GM18868 (cell line): ENCODE results near the gene VIPR2.
"Not testable (repeated sequence)": the region's sequence is repeated elsewhere in the genome, so short reads cannot be mapped to it uniquely, and the experiment has no call there.

Experiments used
- ATAC-seq: cut with Tn5 transposase; IDR thresholded peaks from one replicate; pipeline ENCODE4 v1.9.1; 2021; ENCODE audit warnings: mild to moderate bottlenecking, moderate library complexity; ENCODE audit not compliant: unreplicated experiment

VIPR2 gene

DNA sequence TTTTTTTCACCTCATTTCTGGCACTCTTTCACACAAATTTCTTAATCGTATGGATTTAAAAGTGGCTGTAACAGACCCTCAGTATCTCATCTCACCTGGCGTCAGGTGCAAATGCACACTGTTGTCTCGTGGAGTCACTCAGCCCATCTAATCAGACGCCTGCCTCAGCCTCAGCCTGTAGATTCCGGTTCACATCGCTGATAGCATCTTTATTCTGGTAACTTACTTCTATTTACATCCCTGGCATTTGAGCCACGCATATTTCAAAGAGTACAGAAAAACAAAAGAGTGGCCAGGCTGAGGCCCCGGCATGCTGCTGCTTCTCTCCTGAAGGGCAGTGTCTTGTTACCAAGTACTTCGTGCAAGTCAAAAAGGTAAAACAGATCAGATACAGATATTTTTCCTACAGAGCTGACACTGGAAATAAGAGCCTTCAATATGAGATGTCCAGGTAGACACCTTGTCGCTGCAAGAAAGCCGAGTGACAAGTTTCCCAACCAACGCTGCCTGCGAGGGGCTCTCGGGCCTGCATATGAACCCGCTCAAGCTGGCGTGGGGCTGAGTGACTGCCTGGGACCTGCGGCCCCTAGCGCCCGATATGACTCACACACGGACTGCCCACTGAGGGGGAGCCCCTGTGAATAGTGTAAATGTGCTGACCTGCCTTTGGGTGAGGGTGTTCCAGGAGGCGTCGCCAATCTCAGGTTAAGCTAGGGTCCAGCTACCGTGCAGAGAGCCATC lies 4.3 kb downstream of the VIPR2 start:
- no peak for ATAC-seq

DNA sequence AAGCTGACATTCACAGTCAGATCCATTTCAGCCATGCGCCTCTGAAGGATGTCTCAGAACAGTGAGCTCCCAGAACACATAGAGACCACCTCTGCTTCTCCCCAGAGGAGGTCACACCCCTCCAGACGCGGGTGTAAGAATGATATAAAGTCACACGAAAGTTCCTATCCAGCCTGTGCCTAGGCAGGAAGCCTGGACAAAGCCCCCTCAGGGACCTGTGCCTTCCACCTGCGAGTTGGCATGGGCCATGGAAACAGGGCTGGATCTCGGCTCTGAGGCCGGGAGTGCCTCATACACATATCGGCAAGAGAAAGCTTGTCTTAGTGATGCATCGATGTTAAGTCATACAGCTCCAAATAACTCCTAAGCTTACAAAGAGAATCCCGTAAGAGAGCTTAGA lies 5.0 kb downstream of the VIPR2 start:
- no peak for ATAC-seq

DNA sequence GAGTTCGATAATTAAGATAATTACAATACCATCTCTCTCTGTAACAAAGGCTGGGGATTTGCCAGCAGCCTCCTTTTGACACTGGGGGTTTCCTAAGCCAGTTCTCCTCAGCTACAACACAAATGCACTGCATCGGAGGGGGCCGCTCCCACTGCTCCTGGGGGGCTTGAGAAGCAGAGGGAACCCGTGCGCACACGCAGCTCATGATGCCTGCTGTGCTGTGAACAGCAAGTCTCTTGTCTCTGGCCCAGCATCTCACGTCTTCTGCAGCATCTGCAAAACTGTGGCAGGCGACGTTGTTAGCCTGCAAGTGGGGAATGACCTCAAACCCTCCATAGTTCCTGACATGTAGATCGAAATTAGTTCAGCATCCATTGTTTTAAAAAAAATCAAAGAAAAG lies 5.5 kb downstream of the VIPR2 start:
- ATAC-seq = no peak

DNA sequence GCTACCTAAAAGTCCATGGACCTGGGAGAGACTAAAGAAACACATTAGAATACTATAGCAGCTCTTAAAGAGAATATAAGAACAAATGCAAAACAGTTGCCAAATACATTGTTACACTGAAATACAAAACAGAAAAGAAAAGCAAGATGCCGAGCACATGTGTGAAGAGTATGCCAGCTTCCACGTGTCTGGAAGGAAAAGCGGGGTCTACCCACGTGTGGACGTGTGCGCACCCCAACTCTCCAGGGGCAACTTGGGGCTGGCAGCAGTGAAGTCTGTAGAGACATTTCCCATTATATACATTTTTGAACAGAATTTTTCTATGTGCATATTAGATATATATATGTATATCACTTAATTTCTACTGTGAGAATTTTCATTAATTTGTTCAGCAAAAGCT lies 6.2 kb downstream of the VIPR2 start:
- ATAC-seq = no peak

DNA sequence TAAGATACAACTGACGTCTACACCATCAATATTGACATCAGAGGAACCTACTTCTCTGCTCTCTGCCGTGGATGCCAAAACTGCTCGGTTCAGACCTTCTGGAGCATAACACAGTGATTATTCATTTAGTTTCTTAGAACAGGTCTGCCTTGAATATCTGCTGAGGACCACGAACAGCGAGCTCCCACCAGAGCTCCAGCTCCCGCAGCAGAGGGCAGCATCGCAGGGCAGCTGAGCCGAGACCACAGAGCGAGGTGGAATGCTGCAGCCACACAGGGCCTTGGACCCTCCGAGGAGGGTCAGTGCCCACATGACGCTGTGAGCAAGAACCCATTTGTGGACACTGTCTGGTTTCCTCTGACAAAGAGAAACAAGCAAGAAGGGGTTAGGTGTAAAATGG lies 6.8 kb downstream of the VIPR2 start:
- no peak for ATAC-seq

DNA sequence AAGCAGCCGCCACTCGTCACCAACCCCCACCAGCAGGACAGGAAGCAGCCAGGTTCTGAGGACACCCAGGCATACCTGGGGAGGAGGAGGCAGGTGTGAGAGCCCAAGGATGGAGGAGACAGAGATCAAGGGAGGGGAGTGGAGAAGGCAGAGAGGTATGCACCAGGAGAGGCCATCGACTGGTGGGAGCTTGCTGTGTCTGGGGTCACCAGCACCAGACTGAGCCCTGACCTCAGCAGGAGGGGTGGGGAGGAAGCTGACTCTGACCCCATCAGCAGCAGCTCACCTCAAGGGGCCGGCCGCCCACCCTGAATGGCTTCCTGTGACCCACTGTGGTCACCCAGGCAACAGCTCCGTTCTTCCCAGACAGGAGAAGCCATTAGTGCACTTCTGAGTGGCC lies 7.8 kb downstream of the VIPR2 start:
- no peak for ATAC-seq

DNA sequence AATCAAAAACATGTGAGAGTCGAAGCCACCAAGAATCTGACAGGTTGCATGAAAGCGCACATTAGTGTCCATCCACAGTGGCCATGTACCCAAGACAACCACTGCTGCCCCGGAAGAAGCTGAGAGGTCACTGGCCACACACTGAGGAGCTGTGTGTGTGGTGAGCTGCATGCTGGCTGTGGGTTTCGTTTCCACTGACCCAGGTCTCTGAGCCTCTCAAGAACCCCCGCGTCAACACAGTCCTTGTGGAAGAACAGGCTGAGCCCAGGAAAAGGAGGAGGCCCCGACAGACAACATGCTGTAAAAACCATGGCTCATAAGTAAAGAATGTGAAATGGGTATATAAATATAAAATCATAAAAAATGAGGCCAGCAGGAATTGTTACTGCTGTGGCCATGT lies 8.2 kb downstream of the VIPR2 start:
- no peak for ATAC-seq

DNA sequence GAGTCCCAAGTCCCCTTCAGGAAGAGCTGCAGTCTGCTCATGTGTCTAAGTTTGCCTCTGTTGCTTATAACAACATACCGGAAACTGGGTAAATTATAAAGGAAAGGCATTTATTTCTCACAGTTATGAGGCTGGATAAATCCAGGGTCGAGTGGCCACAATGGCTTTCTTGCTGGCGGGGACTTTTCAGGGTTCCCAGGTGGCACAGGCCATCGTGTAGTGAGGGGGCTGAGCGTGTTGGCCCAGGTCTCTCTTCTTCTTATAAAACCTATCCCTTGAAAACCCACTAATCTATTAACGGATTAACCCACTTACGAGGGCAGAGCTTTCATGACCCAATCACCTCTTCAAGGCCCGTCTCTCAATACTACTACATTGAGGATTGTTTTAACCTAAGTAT lies 8.7 kb downstream of the VIPR2 start:
- ATAC-seq = no peak

DNA sequence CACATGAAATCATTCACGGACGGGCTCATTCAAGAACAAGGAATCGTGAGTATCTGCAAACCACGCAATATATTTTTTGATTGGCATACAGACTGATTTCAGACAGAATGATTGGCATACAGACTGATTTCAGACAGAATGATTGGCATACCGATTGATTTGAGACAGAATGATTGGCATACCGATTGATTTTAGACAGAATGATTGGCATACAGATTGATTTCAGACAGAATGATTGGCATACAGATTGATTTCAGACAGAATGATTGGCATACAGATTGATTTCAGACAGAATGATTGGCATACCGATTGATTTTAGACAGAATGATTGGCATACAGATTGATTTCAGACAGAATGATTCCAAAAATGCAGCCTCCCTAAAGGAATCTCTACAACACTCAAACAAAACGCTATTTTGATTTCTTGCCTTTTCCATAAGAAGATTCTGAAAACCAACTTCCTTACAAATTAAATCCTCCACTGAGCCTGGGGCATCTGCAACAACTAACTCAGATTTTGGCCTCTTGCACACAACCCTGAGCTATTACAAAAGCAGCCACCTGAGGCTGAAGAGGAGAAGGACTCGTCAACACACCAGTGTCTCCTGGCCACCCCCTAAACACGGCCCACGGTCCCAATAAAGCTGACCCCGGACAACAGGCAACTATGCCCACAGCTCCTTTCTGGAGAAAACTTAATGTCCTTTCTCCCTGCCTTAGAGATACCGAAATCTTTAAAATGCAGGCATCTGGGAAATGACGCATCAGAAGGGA lies 11.8 kb downstream of the VIPR2 start:
- not testable (repeated sequence) for ATAC-seq

DNA sequence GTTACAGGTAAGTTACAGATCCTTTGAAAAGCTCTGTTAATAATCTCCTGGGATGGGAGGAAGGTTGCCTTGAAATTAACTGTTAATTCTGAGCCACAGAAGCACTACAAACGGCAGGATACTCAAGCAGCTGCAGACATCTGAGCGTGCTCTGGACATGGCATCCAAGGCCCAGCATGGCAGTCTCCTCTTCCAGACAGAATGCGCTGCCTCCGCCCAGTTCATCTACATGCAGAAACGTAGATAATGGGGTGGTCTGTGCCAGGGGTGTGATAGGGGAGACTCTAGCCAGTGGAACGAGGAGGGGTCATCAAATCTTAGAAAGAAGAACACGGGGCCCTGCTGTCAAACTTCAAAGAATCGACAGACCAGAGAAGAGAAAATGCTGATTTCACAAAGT lies 13.8 kb downstream of the VIPR2 start:
- ATAC-seq = no peak

DNA sequence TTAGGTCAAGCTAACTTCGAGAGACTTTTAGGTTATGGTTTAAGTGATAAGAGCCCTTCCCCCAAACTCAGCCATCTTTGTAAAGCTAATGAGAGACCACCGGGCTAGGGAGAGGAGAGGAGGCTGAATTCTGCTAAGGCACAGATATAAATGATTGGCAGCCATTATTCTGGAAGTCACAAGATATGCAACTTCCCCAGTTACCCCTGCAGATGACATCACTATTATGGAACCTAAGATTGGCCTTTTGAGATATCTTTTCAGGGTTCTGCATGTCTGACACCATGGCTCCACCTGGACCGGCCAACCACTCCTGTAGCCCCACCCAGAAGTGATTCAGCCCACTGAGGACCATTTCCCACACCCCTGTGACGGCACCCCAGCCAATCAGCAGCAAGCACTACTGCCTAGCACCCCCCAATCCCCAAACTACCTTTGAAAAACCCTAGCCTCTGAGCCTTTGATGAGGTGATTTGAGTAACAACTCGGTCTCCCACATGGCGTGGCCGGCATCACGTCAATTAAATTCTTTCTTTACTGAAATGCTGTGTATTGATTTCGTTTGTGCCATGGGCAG lies 14.4 kb downstream of the VIPR2 start:
- ATAC-seq = no peak

DNA sequence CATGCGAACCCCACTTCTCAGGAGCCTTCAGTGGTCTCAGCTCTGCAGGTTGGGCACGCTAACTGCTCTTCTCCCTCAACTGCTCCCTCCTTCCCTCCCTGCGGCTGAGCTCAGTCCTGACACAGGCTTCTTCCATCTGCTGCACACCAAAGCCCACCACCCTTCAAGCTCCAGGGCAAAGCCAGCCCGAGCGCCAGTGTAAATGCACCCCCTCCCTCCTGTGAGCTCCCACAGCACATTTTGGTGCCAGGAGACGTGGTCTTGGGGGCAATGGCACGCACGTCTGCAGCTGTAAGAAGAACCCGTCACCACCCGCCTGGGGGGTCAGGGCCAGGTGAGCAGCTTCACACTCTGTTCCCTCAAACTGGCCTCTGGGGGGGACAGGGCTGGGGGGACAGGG lies 15.9 kb downstream of the VIPR2 start:
- ATAC-seq = no peak

DNA sequence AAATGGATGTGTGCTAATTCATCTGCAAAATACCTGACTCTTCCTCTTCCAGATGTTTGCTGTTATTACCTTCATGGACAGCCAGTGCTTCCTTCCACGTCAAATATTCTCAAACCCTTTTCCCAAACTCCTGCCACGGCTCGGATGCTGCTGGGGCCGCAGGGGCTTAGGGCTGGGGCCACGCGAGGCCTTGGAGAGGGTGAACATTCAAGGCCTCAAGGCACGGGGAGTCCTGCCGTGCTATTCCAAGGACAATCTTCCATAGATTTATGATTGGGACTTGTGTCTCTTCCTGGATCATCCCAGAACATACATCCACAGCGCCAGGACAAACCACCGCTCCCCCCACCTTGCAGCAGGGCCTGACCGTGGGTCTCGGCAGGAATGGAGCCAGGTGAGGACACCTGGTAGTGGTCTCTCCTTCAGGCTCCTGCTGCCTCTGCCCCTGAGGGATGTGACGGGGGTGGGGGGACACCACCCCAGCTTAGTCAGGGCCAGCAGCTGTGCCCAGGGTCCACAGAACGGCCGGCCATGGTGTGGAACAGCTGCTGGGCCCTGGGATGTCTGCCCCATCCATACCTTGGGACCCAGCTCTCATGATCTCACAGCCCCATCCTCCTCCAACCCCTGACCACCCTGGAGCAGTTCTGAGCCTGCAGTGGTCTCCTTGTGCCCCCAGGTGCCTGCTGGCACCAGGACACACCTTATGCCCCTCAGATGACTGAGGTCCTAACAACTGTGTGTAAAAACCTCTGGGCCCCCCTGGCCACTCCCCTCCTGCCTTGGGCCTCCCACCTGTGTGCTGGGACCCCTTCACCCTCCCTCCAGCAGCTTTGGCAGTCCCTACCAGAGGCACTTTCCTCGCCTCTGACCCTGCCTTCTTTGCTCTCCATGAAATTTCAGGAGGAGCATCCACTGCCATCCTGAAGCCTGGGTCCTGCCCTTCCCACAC lies 16.7 kb downstream of the VIPR2 start:
- ATAC-seq = no peak

DNA sequence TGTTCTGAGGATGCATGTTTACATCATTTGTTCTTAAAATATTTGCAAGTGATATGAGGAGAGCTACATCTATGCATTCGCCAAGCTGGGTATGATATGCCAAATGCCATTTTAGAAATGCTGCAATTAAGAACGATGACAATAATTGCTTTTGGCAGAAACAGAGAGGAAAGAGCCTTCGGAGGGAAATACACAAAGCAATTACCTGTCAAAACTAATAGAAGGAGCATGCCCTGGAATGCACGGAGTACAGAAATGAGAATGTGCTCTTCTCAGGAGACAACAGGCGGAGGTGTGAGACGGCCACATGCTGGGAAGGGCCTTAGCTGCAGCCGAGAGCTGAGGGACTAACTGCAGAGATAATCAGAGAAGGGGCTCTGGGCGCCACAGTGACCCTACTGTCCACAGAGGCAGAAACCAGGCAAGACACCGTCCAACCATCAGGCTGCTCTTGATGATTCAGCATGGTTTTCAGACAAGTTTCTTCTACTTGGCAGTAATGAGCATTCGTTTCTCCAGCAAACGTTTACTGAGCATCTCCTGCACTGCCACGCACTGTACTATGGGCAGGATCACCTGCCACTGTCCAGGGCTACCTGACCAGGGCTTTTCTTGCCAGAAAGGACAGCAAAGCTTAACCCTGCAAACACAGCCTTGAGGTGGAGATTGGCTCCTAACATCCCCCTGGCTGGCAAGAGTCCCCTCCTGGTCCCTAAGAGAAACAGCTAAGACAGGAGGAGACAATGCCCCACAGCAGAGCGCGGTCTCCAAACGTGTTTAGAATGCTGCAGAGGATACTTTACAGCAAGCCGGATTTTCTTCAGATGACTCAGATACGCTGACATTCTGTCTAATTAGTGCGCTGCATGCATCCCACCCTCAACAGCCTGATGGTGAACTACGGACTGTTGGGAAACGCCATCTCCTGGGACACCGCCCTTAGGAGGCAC lies 18.1 kb downstream of the VIPR2 start:
- no peak for ATAC-seq

DNA sequence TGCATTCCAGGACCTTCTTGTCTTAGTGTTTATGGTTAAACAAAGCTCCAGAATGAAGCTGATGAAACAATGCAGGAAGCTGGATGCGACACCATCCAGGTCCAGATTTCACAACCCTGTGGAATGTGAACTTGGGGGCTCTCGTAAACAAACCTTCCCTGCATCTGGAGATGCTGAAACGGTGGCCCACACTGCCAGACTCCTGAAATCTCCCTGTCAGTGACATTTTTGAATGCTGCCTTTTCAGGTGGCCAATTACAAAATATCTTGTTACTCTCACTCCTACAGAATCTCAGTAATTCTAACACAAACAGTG lies 18.8 kb downstream of the VIPR2 start:
- ATAC-seq = no peak

DNA sequence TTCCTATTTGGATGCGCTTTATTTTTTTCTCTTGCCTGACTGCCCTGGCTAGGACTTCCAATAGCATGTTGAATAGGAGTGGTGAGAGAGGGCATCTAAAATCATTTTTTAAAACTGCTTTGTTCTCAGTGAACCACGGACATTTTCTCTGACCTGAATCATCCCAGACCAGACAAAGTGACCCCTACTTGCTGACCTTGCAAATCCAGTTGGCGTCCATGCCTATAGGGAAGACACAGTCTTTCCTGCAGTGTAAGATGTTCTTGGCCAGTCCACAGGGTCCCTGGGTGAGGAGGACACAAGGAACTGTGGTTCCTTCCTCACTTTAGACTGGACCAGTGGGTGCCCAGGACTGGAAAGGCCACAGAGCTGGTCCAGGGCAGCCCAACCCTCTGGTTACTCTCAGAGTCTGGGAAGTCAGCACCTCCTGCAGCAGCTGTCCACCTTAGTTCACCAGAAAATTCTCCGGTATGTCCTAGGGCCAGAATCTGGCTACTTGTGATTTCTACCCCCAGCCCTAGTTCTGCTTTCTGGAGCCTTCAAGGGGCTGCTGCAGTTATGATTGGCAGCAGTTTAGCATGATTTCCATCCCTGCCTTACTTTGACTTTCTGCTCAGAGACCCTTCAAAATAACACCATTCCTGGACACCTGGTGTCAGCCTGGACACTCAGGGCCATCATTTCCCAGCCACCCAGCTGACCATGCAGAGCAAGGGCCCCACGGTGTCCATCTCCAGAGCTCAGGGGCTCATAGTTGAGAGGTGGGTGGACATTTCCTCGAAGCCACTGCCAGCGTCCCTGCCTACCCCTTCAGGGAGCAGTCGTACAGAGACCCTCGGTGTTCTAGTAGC lies 19.3 kb downstream of the VIPR2 start:
- ATAC-seq = no peak

DNA sequence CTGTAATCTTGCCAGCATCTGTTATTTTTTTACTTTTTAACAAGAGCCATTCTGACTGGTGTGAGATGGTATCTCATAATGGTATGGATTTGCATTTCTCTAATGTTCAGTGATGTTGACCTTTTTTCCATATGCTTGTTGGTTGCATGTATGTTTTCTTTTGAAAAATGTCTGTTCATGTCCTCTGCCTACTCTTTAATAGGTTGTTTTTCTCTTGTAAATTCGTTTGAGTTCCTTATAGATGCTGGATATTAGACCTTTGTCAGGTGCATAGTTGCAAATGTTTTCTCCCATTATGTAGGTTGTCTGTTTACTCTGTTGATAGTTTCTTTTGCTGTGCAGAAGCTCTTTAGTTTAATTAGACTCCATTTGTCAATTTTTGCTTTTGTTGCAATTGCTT lies 20.9 kb downstream of the VIPR2 start:
- not testable (repeated sequence) for ATAC-seq

DNA sequence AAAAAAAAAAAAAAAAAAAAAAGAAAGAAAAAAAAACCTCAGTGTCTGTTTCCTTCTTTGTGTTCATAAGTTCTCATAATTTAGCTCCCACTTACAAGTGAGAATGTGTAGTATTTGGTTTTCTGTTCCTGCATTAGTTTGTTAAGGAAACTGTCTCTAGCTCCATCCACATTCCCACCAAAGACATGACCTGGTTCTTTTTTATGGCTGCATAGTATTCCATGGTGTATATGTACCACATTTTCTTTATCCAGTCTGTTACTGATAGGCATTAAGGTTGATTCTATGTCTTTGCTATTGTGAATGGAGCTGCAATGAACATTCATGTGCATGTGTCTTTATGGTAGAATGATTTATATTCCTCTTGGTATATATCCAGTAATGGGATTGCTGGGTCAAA lies 21.4 kb downstream of the VIPR2 start:
- ATAC-seq = not testable (repeated sequence)

DNA sequence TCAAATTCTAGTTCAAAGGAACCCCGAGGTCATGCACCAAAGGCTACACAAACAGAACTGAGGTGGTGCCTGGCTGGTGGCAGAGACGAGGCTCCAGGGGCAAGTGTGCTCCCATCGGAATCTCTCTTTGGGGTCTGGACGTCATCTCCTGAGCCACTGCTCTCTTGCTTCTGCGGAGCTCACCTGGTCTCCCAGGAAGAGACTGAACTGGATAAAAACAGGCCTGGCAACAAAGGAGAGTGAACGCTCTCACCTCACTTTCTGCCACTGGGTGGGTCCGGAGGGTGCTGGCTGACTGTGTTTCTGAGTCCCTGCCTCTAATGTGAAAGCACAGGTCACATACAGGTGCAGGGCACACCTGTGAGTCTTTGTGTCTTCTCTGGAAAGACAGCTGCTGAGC lies 22.4 kb downstream of the VIPR2 start:
- no peak for ATAC-seq
